MM.1S (cell line): ENCODE data around the gene RRH.

Source experiments
- DNase-seq: peaks from one replicate; pipeline ENCODE4 v3.0.0-alpha.2; 2015
- H2AFZ ChIP-seq: fragments of 300-600 bp; sonication (generic); 2 replicates; pipeline ENCODE4 v1.6.0; 2016; ENCODE audit warnings: antibody characterized with exemption, low read length
- H3F3A ChIP-seq: fragments of 300-600 bp; sonication (generic); 2 replicates; pipeline ENCODE4 v1.6.1; 2016; ENCODE audit warnings: mild to moderate bottlenecking, antibody characterized with exemption, low read length, moderate library complexity, mixed read lengths; ENCODE audit not compliant: insufficient read depth
- H3K27ac ChIP-seq: fragments of 300-600 bp; sonication (generic); 2 replicates; pipeline ENCODE4 v1.5.1; 2016; ENCODE audit warnings: mild to moderate bottlenecking, low read length
- H3K27me3 ChIP-seq: fragments of 300-600 bp; sonication (generic); replicated peaks from 2 replicates; pipeline ENCODE4 v1.6.0; 2016; ENCODE audit warnings: low read length; ENCODE audit not compliant: insufficient read depth
- H3K36me3 ChIP-seq: fragments of 300-600 bp; sonication (generic); replicated peaks from 2 replicates; pipeline ENCODE4 v1.6.1; 2016; ENCODE audit warnings: mild to moderate bottlenecking, low read length, mixed read lengths; ENCODE audit not compliant: insufficient read depth
- H3K4me1 ChIP-seq: fragments of 300-600 bp; sonication (generic); 2 replicates; pipeline ENCODE4 v1.6.1; 2016; ENCODE audit warnings: low read length, mixed read lengths
- H3K4me2 ChIP-seq: fragments of 300-600 bp; sonication (generic); 2 replicates; pipeline ENCODE4 v1.6.0; 2016; ENCODE audit warnings: low read depth, low read length
- H3K4me3 ChIP-seq: fragments of 300-600 bp; sonication (generic); 2 replicates; pipeline ENCODE4 v1.5.1; 2016; ENCODE audit warnings: low read length, mixed read lengths
- H3K79me2 ChIP-seq: fragments of 300-600 bp; sonication (generic); 2 replicates; pipeline ENCODE4 v1.6.1; 2016; ENCODE audit warnings: mixed run types, low read length, mixed read lengths
- H3K9ac ChIP-seq: fragments of 300-600 bp; sonication (generic); 2 replicates; pipeline ENCODE4 v1.6.1; 2016; ENCODE audit warnings: low read length, mixed read lengths
- H3K9me2 ChIP-seq: fragments of 300-600 bp; sonication (generic); replicated peaks from 2 replicates; pipeline ENCODE4 v1.6.1; 2016; ENCODE audit warnings: mild to moderate bottlenecking, low read length, mixed read lengths; ENCODE audit not compliant: insufficient read depth
- H3K9me3 ChIP-seq: fragments of 300-600 bp; sonication (generic); replicated peaks from 2 replicates; pipeline ENCODE4 v1.6.1; 2016; ENCODE audit warnings: mild to moderate bottlenecking, low read length, mixed read lengths; ENCODE audit not compliant: insufficient read depth
- H4K20me1 ChIP-seq: fragments of 300-600 bp; sonication (generic); 2 replicates; pipeline ENCODE4 v1.6.1; 2016; ENCODE audit warnings: mild to moderate bottlenecking, low read length, moderate library complexity, mixed read lengths; ENCODE audit not compliant: insufficient read depth
- CTCF ChIP-seq: fragments of 300-600 bp; sonication (generic); IDR thresholded peaks from 2 replicates; pipeline ENCODE4 v1.5.1; 2016; ENCODE audit warnings: antibody characterized with exemption, low read length, mixed read lengths
- EZH2 ChIP-seq: fragments of 300-600 bp; sonication (generic); optimal IDR thresholded peaks from 2 replicates; pipeline ENCODE3; 2017; ENCODE audit warnings: low read depth, mild to moderate bottlenecking, antibody characterized with exemption, low read length, mixed read lengths
- EZH2phosphoT487 ChIP-seq: fragments of 300-600 bp; sonication (generic); IDR thresholded peaks from 2 replicates; pipeline ENCODE4 v1.6.1; 2018; ENCODE audit warnings: antibody characterized with exemption, low read length

The RRH gene

DNA sequence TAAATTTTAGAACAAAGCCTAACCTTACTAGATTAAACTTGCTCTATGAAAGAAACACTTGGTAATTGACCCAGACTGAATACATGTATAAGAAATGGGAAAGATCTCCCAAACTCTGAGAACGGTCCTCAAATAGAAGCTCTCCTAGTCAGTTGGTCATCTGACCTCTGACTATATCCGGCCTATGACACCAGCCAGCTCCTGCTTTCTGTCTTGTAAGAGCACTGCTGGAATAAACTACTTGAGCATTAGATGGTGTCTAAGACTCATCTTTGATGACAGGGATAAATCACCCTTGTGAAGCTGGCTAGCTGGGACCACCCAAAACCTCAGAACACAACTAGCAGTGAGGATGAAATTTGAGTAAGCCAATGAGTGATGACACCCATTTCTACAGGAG lies 44.3 kb downstream of the RRH start:
- no peak for DNase-seq
- no peak overlapping the region for H2AFZ ChIP-seq
- no peaks in the 10 kb centered on the region for H3F3A ChIP-seq
- no peaks in the 10 kb centered on the region for H3K4me1 ChIP-seq
- H3K27ac ChIP-seq = no peak overlapping the region
- H3K27me3 ChIP-seq = no peaks in the 10 kb centered on the region
- H3K9me2 ChIP-seq = no peaks in the 10 kb centered on the region
- TF ChIP-seq EZH2 (no peak), EZH2phosphoT487 (no peak), CTCF (no peak)
- no peak overlapping the region for H3K4me2 ChIP-seq
- no peaks in the 10 kb centered on the region for H3K36me3 ChIP-seq
- no peaks in the 10 kb centered on the region for H3K9me3 ChIP-seq
- no peaks in the 10 kb centered on the region for H3K79me2 ChIP-seq
- H3K9ac ChIP-seq = no peak overlapping the region
- no peak overlapping the region for H3K4me3 ChIP-seq
- no peaks in the 10 kb centered on the region for H4K20me1 ChIP-seq

GRCh38 chr4:109872950-109873656 lies 45.3 kb downstream of the RRH start:
- no peak overlapping the region for H2AFZ ChIP-seq

DNA sequence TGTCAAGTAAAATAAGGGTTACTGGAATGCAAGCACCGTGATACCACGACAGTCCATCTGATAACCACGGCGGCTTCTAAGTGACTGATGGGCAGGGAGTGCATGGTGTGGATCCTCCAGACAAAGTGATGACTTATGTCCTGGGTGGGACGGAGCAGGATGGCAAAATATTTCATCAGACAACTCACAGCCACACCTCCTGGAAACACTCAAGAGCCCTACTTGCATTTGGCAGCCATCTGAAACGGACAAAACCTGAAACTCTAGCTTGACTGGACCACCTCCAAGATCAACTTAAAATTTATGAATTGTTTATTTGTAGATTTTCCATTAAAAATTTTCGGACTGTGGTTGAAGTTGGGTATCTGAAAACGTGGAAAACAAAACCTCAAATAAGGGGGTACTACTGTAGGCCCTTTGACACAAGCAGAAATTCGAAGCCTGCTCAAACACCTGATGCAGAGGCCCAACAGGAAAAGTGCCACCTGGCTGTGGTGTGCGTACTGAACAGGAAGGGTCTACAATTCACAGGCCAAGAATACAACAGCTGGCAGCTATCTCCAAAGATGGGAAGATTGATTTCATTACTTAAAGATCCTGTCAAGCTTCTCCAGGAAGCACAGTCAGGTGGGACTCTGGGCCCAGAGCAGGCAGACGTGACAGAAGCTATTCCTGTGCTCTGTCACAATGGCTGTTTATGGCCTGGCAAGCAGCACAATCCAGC lies 46.2 kb downstream of the RRH start:
- no peak for TF ChIP-seq EZH2phosphoT487
- TF ChIP-seq EZH2 = no peak
- no peak for TF ChIP-seq CTCF
- H3K4me3 ChIP-seq = no peak overlapping the region
- H3K9ac ChIP-seq = no peak overlapping the region
- H3F3A ChIP-seq = no peaks in the 10 kb centered on the region
- H2AFZ ChIP-seq = no peak overlapping the region
- H3K4me2 ChIP-seq = no peak overlapping the region
- 0 out of 2 replicates have a peak, but pooled peaks cover 4% of the 10 kb centered on the region for H3K4me1 ChIP-seq
- H3K27me3 ChIP-seq = no peaks in the 10 kb centered on the region
- no peak overlapping the region for H3K27ac ChIP-seq
- no peaks in the 10 kb centered on the region for H3K79me2 ChIP-seq
- no peaks in the 10 kb centered on the region for H3K9me2 ChIP-seq
- no peaks in the 10 kb centered on the region for H3K36me3 ChIP-seq
- no peaks in the 10 kb centered on the region for H4K20me1 ChIP-seq
- DNase-seq = no peak
- no peaks in the 10 kb centered on the region for H3K9me3 ChIP-seq

More at GRCh38 chr4:109872950-109873656, 45.3 kb downstream of the RRH start:
- no peaks in the 10 kb centered on the region for H3K36me3 ChIP-seq
- H3K9ac ChIP-seq = no peak overlapping the region
- H3F3A ChIP-seq = no peaks in the 10 kb centered on the region
- H3K4me2 ChIP-seq = no peak overlapping the region
- no peaks in the 10 kb centered on the region for H3K9me2 ChIP-seq
- no peak overlapping the region for H3K27ac ChIP-seq
- 0 out of 2 replicates have a peak, but pooled peaks cover 4% of the 10 kb centered on the region for H3K4me1 ChIP-seq
- H3K27me3 ChIP-seq = no peaks in the 10 kb centered on the region
- no peaks in the 10 kb centered on the region for H3K79me2 ChIP-seq
- TF ChIP-seq EZH2phosphoT487 (no peak), EZH2 (no peak), CTCF (no peak)
- DNase-seq = no peak
- H4K20me1 ChIP-seq = no peaks in the 10 kb centered on the region
- H3K9me3 ChIP-seq = no peaks in the 10 kb centered on the region
- no peak overlapping the region for H3K4me3 ChIP-seq
